ENCODE measurements around the gene ARHGEF1. TPM values are rescaled to one million over a fixed set of nuclear protein-coding genes. Genes with fewer than 3 reads are reported as not detected.

ARHGEF1 gene
- total RNA-seq, 2 donors from 2014 or later = 89.9 to 116 TPM

GRCh38 chr19:41877916-41878905, 4.8 kb upstream of the ARHGEF1 start:
- Mint-ChIP-seq H3K4me3 (no peak overlapping the region), H3K36me3 (ENCODE audit: low read depth) (no peaks in the 10 kb centered on the region), H3K4me1 (peaks cover 6% of the 10 kb centered on the region), H3K27me3 (ENCODE audit: insufficient read depth) (peaks cover 56% of the 10 kb centered on the region), H3K9me3 (no peaks in the 10 kb centered on the region), H3K27ac (no peak overlapping the region)
- no peaks in the 10 kb centered on the region for H3K9me3 ChIP-seq (ENCODE audit: control insufficient read depth, low read length)
- H3K27me3 ChIP-seq (ENCODE audit: control insufficient read depth, insufficient read depth, low read length, poor library complexity, severe bottlenecking) = no peaks in the 10 kb centered on the region
- no peak overlapping the region for H3K4me3 ChIP-seq (ENCODE audit: low read length)
- no peak overlapping the region for H3K9ac ChIP-seq (ENCODE audit: extremely low read depth, low read length, poor library complexity, severe bottlenecking)
- no peaks in the 10 kb centered on the region for H3K36me3 ChIP-seq (ENCODE audit: control insufficient read depth, insufficient read depth, low read length)
- no peak for DNase-seq
- no peak for TF ChIP-seq CTCF (conservative IDR thresholded peaks at IDR 0.05)
- WGBS, 2 experiments (ENCODE audit: insufficient coverage in 1 of 2, insufficient read length in 1 of 2) = 87 to 92% methylated on average over 7 to 17 of the region's 17 CpGs
- no peaks in the 10 kb centered on the region for H3K4me1 ChIP-seq (ENCODE audit: control insufficient read depth, insufficient read depth, low read length)
- no peak overlapping the region for H3K27ac ChIP-seq (ENCODE audit: low read depth, low read length)

- H3K36me3 Mint-ChIP-seq (ENCODE audit: low read depth) = no peaks in the 10 kb centered on the region
Observed at GRCh38 chr19:41879080-41879479, 3.9 kb upstream of the ARHGEF1 start.

More at GRCh38 chr19:41879080-41879479, 3.9 kb upstream of the ARHGEF1 start:
- no peak overlapping the region for H3K27ac ChIP-seq (ENCODE audit: low read depth, low read length)
- Mint-ChIP-seq H3K4me1 (peaks cover 9% of the 10 kb centered on the region), H3K27ac (no peak overlapping the region), H3K4me3 (no peak overlapping the region), H3K27me3 (ENCODE audit: insufficient read depth) (peaks cover 56% of the 10 kb centered on the region), H3K9me3 (no peaks in the 10 kb centered on the region)
- H3K27me3 ChIP-seq (ENCODE audit: control insufficient read depth, insufficient read depth, low read length, poor library complexity, severe bottlenecking) = no peaks in the 10 kb centered on the region
- no peaks in the 10 kb centered on the region for H3K9me3 ChIP-seq (ENCODE audit: control insufficient read depth, low read length)
- H3K36me3 ChIP-seq (ENCODE audit: control insufficient read depth, insufficient read depth, low read length) = no peaks in the 10 kb centered on the region
- no peak for DNase-seq
- H3K4me1 ChIP-seq (ENCODE audit: control insufficient read depth, insufficient read depth, low read length) = no peaks in the 10 kb centered on the region
- no peak for TF ChIP-seq CTCF (conservative IDR thresholded peaks at IDR 0.05)
- no peak overlapping the region for H3K9ac ChIP-seq (ENCODE audit: extremely low read depth, low read length, poor library complexity, severe bottlenecking)
- 92 to 94% methylated on average over 17 to 21 of the region's 21 CpGs for WGBS, 2 experiments (ENCODE audit: insufficient coverage in 1 of 2, insufficient read length in 1 of 2)
- H3K4me3 ChIP-seq (ENCODE audit: low read length) = no peak overlapping the region
